ENCODE measurements around the gene NSUN4. TPM values are rescaled to one million over a fixed set of nuclear protein-coding genes. Genes with fewer than 3 reads are reported as not detected.

Gene NSUN4
- total RNA-seq, 1 donor from 2014 or later: 38.6 TPM

- no peaks in the 10 kb centered on the region for H3K9me3 Mint-ChIP-seq
- POLR2A ChIA-PET: no interaction called here
- CTCF ChIA-PET: interaction anchor here (1.4 kb wide), 1 partner anchor 42 kb away, joined by 3 read pairs; no protein-coding TSS in a partner anchor
- H3K27ac Mint-ChIP-seq: no peak overlapping the region
- DNase-seq (no peak), ATAC-seq (ENCODE audit: low read depth) (no peak)
- H3K36me3 Mint-ChIP-seq (ENCODE audit: low read depth): peaks cover 1% of the 10 kb centered on the region
- H3K4me1 Mint-ChIP-seq: no peaks in the 10 kb centered on the region
- TF ChIP-seq CTCF (IDR thresholded peaks at IDR 0.05): no peak
- no peak overlapping the region for H3K4me3 Mint-ChIP-seq
- H3K27me3 Mint-ChIP-seq: peaks cover 3% of the 10 kb centered on the region
- intact Hi-C loops (cut with micrococcal nuclease): no loop called here
Measured at GRCh38 chr1:46405197-46405555, 64.6 kb downstream of the NSUN4 start.

- POLR2A ChIA-PET: no interaction called here
- Mint-ChIP-seq H3K4me1 (no peaks in the 10 kb centered on the region), H3K27me3 (no peaks in the 10 kb centered on the region), H3K4me3 (no peak overlapping the region), H3K36me3 (ENCODE audit: low read depth) (peaks cover 1% of the 10 kb centered on the region), H3K9me3 (no peaks in the 10 kb centered on the region), H3K27ac (no peak overlapping the region)
- intact Hi-C loops (cut with micrococcal nuclease): loop anchor here (1.0 to 2.0 kb wide), 2 partner anchors 123 to 320 kb away; no protein-coding TSS in a partner anchor
- CTCF ChIA-PET: interaction anchor here (1.4 kb wide), 1 partner anchor 41 kb away, joined by 3 read pairs; no protein-coding TSS in a partner anchor
- ATAC-seq (ENCODE audit: low read depth): no peak
- DNase-seq: no peak
- TF ChIP-seq CTCF (IDR thresholded peaks at IDR 0.05): no peak
Measured at GRCh38 chr1:46405724-46406123, 65.1 kb downstream of the NSUN4 start.

GRCh38 chr1:46406881-46407608 lies 66.4 kb downstream of the NSUN4 start:
- Mint-ChIP-seq H3K9me3 (no peaks in the 10 kb centered on the region), H3K36me3 (ENCODE audit: low read depth) (peaks cover 1% of the 10 kb centered on the region), H3K27me3 (no peaks in the 10 kb centered on the region), H3K27ac (no peak overlapping the region), H3K4me3 (no peak overlapping the region), H3K4me1 (no peaks in the 10 kb centered on the region)
- intact Hi-C loops (cut with micrococcal nuclease): loop anchor here (1.0 to 2.0 kb wide), 2 partner anchors 122 to 318 kb away; no protein-coding TSS in a partner anchor
- POLR2A ChIA-PET: no interaction called here
- CTCF ChIA-PET: no interaction called here
- no peak for TF ChIP-seq CTCF (IDR thresholded peaks at IDR 0.05)
- DNase-seq (no peak), ATAC-seq (ENCODE audit: low read depth) (no peak)

- no peaks in the 10 kb centered on the region for H3K4me1 Mint-ChIP-seq
- CTCF ChIA-PET: no interaction called here
- H3K4me3 Mint-ChIP-seq: no peak overlapping the region
Measured at GRCh38 chr1:46407636-46408035, 67.0 kb downstream of the NSUN4 start.

More at GRCh38 chr1:46407636-46408035, 67.0 kb downstream of the NSUN4 start:
- intact Hi-C loops (cut with micrococcal nuclease): loop anchor here (2.0 kb wide), 1 partner anchor 121 kb away; no protein-coding TSS in a partner anchor
- ATAC-seq (ENCODE audit: low read depth): no peak
- no peaks in the 10 kb centered on the region for H3K27me3 Mint-ChIP-seq
- POLR2A ChIA-PET: no interaction called here
- DNase-seq: no peak
- H3K9me3 Mint-ChIP-seq: no peaks in the 10 kb centered on the region
- TF ChIP-seq CTCF (IDR thresholded peaks at IDR 0.05): no peak
- no peak overlapping the region for H3K27ac Mint-ChIP-seq
- peaks cover 1% of the 10 kb centered on the region for H3K36me3 Mint-ChIP-seq (ENCODE audit: low read depth)

Measured in activated B cell treated with CpG ODN at 0.5 μM for 24 hours (primary cell).